Liver (tissue), 3 donors: Measurements from ENCODE around the gene TEX11.

Experiments used
- JUND ChIP-seq, 2 donors: IDR thresholded peaks; 2 replicates each; pipeline ENCODE4 v1.6.1; 2016; ENCODE audit warnings: antibody characterized with exemption in 2 of 2
- RXRA ChIP-seq, 2 donors: IDR thresholded peaks; 2 replicates each; pipeline ENCODE4 v1.6.1; 2017 to 2018; ENCODE audit warnings: antibody characterized with exemption in 2 of 2, mild to moderate bottlenecking in 1 of 2
- YY1 ChIP-seq: IDR thresholded peaks from 2 replicates; pipeline ENCODE4 v1.6.1; 2016; ENCODE audit warnings: antibody characterized with exemption, mild to moderate bottlenecking
- TF ChIP-seq, protein P1 (sequence below): fragments of 150-350 bp; IDR thresholded peaks from 2 replicates; pipeline ENCODE4 v1.5.1; 2017; ENCODE audit warnings: improper control_type of control experiment, low read depth, low read length; ENCODE audit not compliant: missing input control
- donor health status: healthy.
- donor health status: healthy.

DNA sequence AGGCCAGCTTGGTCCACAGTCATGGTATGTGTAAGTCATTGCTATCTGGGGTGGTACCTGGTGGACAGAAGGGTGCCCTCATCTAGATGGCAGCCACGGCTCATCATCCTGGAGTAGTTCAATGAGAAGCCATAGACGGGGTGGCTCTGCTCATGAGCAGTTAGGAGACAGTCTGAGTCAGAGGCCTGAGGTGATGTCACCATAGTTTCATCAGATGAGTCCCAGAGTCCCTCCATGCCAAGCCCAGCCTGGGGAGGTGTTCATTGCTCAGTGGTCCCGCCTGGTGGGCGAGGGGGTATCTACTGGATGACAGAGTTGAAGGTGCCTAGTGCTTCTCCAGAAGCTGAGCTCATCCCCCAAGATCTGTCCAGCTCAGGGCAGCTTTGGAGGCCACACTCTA, 414.1 kb downstream of the TEX11 start:
- TF ChIP-seq, protein P1, sequence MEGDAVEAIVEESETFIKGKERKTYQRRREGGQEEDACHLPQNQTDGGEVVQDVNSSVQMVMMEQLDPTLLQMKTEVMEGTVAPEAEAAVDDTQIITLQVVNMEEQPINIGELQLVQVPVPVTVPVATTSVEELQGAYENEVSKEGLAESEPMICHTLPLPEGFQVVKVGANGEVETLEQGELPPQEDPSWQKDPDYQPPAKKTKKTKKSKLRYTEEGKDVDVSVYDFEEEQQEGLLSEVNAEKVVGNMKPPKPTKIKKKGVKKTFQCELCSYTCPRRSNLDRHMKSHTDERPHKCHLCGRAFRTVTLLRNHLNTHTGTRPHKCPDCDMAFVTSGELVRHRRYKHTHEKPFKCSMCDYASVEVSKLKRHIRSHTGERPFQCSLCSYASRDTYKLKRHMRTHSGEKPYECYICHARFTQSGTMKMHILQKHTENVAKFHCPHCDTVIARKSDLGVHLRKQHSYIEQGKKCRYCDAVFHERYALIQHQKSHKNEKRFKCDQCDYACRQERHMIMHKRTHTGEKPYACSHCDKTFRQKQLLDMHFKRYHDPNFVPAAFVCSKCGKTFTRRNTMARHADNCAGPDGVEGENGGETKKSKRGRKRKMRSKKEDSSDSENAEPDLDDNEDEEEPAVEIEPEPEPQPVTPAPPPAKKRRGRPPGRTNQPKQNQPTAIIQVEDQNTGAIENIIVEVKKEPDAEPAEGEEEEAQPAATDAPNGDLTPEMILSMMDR, result no peak
- TF ChIP-seq YY1 (no peak), JUND (IDR thresholded peaks at IDR 0.05) (no peak), RXRA (IDR thresholded peaks at IDR 0.05) (no peak)
